GM12864 (cell line): ENCODE data around the gene ANKS1A.

Source experiments
- DNase-seq: peaks from one replicate; pipeline ENCODE4 v3.0.0-alpha.2; 2011; ENCODE audit warnings: low read depth
- H3K4me3 ChIP-seq: 2 replicates; pipeline ENCODE4 v1.5.1; 2011; ENCODE audit warnings: mild to moderate bottlenecking, low read depth, low read length, control low read depth
- CTCF ChIP-seq: IDR thresholded peaks from 2 replicates; pipeline ENCODE4 v1.5.1; 2011; ENCODE audit warnings: low read depth, mild to moderate bottlenecking, moderate library complexity, low read length, control low read depth, inconsistent platforms; ENCODE audit errors: missing control alignments

ANKS1A gene

GRCh38 chr6:35035481-35036030 is 146.5 kb downstream of the ANKS1A start:
- no peak overlapping the region for H3K4me3 ChIP-seq
- no peak for DNase-seq
- TF ChIP-seq CTCF: no peak

- no peak for TF ChIP-seq CTCF
- no peak for DNase-seq
- H3K4me3 ChIP-seq: no peak overlapping the region
Measured at GRCh38 chr6:35036059-35036827, 147.2 kb downstream of the ANKS1A start.

GRCh38 chr6:35036828-35037663 is 148.0 kb downstream of the ANKS1A start:
- DNase-seq: no peak
- no peak for TF ChIP-seq CTCF
- no peak overlapping the region for H3K4me3 ChIP-seq

GRCh38 chr6:35037664-35038038 is 148.6 kb downstream of the ANKS1A start:
- H3K4me3 ChIP-seq: no peak overlapping the region
- no peak for DNase-seq
- no peak for TF ChIP-seq CTCF

- no peak for TF ChIP-seq CTCF
- no peak overlapping the region for H3K4me3 ChIP-seq
- no peak for DNase-seq
Measured at GRCh38 chr6:35038076-35038475, 149.0 kb downstream of the ANKS1A start.

- TF ChIP-seq CTCF: no peak
- no peak for DNase-seq
- H3K4me3 ChIP-seq: no peak overlapping the region
Measured at GRCh38 chr6:35040398-35040797, 151.3 kb downstream of the ANKS1A start.
